Smooth muscle cell (in vitro differentiated cells): Measurements from ENCODE around the gene SLC16A5. TPM values are rescaled to one million over a fixed set of nuclear protein-coding genes. Genes with fewer than 3 reads are reported as not detected.

ENCODE experiments used
- DNase-seq: peaks from one replicate; lab custom pipeline; 2025; ENCODE audit not compliant: unreplicated experiment; lab: John Stamatoyannopoulos, UW
- H2AFZ ChIP-seq: fragments of 200-600 bp; sonication (generic); 2 replicates; pipeline ENCODE4 v1.6.0; 2016; ENCODE audit warnings: antibody characterized with exemption, low read depth, mild to moderate bottlenecking
- H3F3A ChIP-seq: fragments of 200-600 bp; sonication (generic); 2 replicates; pipeline ENCODE4 v1.6.0; 2017; ENCODE audit warnings: antibody characterized with exemption, low read depth
- H3K27ac ChIP-seq: fragments of 200-600 bp; sonication (generic); 2 replicates; pipeline ENCODE4 v1.5.1; 2016; ENCODE audit warnings: low read depth, mild to moderate bottlenecking
- H3K27me3 ChIP-seq: fragments of 200-600 bp; sonication (generic); 2 replicates; pipeline ENCODE4 v1.6.1; 2016; ENCODE audit warnings: low read depth, mild to moderate bottlenecking
- H3K36me3 ChIP-seq: fragments of 200-600 bp; sonication (generic); 2 replicates; pipeline ENCODE4 v1.5.1; 2016; ENCODE audit warnings: low read depth
- H3K4me1 ChIP-seq: fragments of 200-600 bp; sonication (generic); 2 replicates; pipeline ENCODE4 v1.5.1; 2016; ENCODE audit warnings: low read depth
- H3K4me2 ChIP-seq: fragments of 200-600 bp; sonication (generic); 2 replicates; pipeline ENCODE4 v1.6.0; 2016; ENCODE audit warnings: mild to moderate bottlenecking
- H3K4me3 ChIP-seq: fragments of 200-600 bp; sonication (generic); 2 replicates; pipeline ENCODE4 v1.5.1; 2016; ENCODE audit warnings: mild to moderate bottlenecking
- H3K79me2 ChIP-seq: fragments of 200-600 bp; sonication (generic); 2 replicates; pipeline ENCODE4 v1.6.0; 2016; ENCODE audit warnings: low read depth, mild to moderate bottlenecking
- H3K9ac ChIP-seq: fragments of 200-600 bp; sonication (generic); 2 replicates; pipeline ENCODE4 v1.6.0; 2016; ENCODE audit warnings: low read depth
- H3K9me3 ChIP-seq: fragments of 200-600 bp; sonication (generic); replicated peaks from 2 replicates; pipeline ENCODE4 v1.5.1; 2016; ENCODE audit warnings: low read depth
- H4K20me1 ChIP-seq: fragments of 200-600 bp; sonication (generic); 2 replicates; pipeline ENCODE4 v1.6.0; 2016; ENCODE audit warnings: low read depth
- WGBS: methylation state at CpG from one replicate; pipeline ENCODE4 v1.1.7; 2016; ENCODE audit warnings: low lambda C conversion rate; 5-methylcytosine and 5-hydroxymethylcytosine counted together
- polyA plus RNA-seq: library from polyadenylated mRNA; unstranded; fragments of >200 nt; fragmentation: Nextera tagmentation; extraction: Ambion mirVana; gene quantifications from 2 replicates; pipeline ENCODE4 v1.2.1, GENCODE V29; 2016
- total RNA-seq: library from RNA; depleted of rRNA; stranded (reverse); fragments of >200 nt; gene quantifications from 2 replicates; pipeline ENCODE4 v1.2.3, GENCODE V29; 2014
- TF ChIP-seq, protein P1 (sequence below): fragments of 200-600 bp; sonication (generic); IDR thresholded peaks from 2 replicates; pipeline ENCODE4 v1.5.1; 2017; ENCODE audit warnings: borderline replicate concordance, mild to moderate bottlenecking, antibody characterized with exemption; ENCODE audit not compliant: insufficient read depth, poor library complexity, severe bottlenecking

SLC16A5 gene
- total and polyA plus RNA-seq, 2 experiments from 2014 or later: 17.1 to 22.0 TPM

DNA sequence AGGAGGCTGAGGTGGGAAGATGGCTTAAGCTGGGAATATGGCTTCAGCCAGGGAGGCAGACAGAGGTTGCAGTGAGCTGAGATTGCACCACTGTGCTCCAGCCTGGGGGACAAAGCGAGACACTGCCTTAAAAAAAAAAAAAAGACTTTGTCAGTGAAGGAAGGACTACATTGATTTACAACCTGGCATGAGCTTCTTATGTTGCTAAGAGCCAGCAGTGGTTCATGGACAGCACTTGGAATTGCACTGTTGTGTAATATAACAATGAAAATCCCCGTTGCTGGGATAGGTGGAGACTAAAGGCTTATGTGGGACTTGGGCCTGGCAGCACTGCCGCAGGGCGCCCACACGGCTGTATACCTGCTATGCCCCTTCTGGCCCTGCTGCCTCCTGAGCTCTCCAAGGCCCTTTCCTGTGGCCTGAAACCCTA lies 14.1 kb upstream of the SLC16A5 start:
- Histone ChIP-seq H3K4me2 (no peak overlapping the region), H3K79me2 (no peaks in the 10 kb centered on the region), H3K27me3 (no peaks in the 10 kb centered on the region), H3K27ac (no peak overlapping the region), H2AFZ (no peak overlapping the region), H3K36me3 (no peaks in the 10 kb centered on the region), H4K20me1 (no peaks in the 10 kb centered on the region), H3K4me3 (no peak overlapping the region), H3K9me3 (no peaks in the 10 kb centered on the region), H3K9ac (no peak overlapping the region), H3K4me1 (peaks cover 5% of the 10 kb centered on the region), H3F3A (peaks cover 5% of the 10 kb centered on the region)
- TF ChIP-seq, protein P1, sequence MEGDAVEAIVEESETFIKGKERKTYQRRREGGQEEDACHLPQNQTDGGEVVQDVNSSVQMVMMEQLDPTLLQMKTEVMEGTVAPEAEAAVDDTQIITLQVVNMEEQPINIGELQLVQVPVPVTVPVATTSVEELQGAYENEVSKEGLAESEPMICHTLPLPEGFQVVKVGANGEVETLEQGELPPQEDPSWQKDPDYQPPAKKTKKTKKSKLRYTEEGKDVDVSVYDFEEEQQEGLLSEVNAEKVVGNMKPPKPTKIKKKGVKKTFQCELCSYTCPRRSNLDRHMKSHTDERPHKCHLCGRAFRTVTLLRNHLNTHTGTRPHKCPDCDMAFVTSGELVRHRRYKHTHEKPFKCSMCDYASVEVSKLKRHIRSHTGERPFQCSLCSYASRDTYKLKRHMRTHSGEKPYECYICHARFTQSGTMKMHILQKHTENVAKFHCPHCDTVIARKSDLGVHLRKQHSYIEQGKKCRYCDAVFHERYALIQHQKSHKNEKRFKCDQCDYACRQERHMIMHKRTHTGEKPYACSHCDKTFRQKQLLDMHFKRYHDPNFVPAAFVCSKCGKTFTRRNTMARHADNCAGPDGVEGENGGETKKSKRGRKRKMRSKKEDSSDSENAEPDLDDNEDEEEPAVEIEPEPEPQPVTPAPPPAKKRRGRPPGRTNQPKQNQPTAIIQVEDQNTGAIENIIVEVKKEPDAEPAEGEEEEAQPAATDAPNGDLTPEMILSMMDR: no peak
- DNase-seq: no peak
- WGBS: 79% methylated on average over 5 of the region's 5 CpGs

GRCh38 chr17:75074532-75074931 lies 13.2 kb upstream of the SLC16A5 start:
- H3K9me3 ChIP-seq: no peaks in the 10 kb centered on the region
- no peaks in the 10 kb centered on the region for H3K79me2 ChIP-seq
- no peaks in the 10 kb centered on the region for H3K27me3 ChIP-seq
- no peak for DNase-seq
- H3K4me1 ChIP-seq: peaks cover 10% of the 10 kb centered on the region
- H3F3A ChIP-seq: peaks cover 14% of the 10 kb centered on the region
- no peaks in the 10 kb centered on the region for H4K20me1 ChIP-seq
- no peak overlapping the region for H3K4me3 ChIP-seq
- H3K27ac ChIP-seq: no peak overlapping the region
- no peak overlapping the region for H3K9ac ChIP-seq
- no peak overlapping the region for H3K4me2 ChIP-seq
- no peak overlapping the region for H2AFZ ChIP-seq
- H3K36me3 ChIP-seq: no peaks in the 10 kb centered on the region
- 83% methylated on average over 14 of the region's 14 CpGs for WGBS
- TF ChIP-seq, protein P1: no peak

- H3K27me3 ChIP-seq: no peaks in the 10 kb centered on the region
These were observed 12.0 kb upstream of the SLC16A5 start for GRCh38 chr17:75075597-75076336.

More at GRCh38 chr17:75075597-75076336, 12.0 kb upstream of the SLC16A5 start:
- H3K9me3 ChIP-seq: no peaks in the 10 kb centered on the region
- no peak for DNase-seq
- WGBS: 57% methylated on average over 4 of the region's 4 CpGs
- no peak overlapping the region for H3K4me2 ChIP-seq
- H3K27ac ChIP-seq: no peak overlapping the region
- H3K9ac ChIP-seq: no peak overlapping the region
- H4K20me1 ChIP-seq: no peaks in the 10 kb centered on the region
- no peaks in the 10 kb centered on the region for H3K36me3 ChIP-seq
- H3K79me2 ChIP-seq: no peaks in the 10 kb centered on the region
- H2AFZ ChIP-seq: no peak overlapping the region
- TF ChIP-seq, protein P1: no peak
- no peak overlapping the region for H3K4me3 ChIP-seq
- H3F3A ChIP-seq: peaks cover 15% of the 10 kb centered on the region
- peaks cover 10% of the 10 kb centered on the region for H3K4me1 ChIP-seq
